Measurements from ENCODE around the gene ELK3.
A peak's percentile ranks its signal among the peaks of the same experiment; 100 is the strongest.

Gene ELK3

GRCh38 chr12:96193725-96194575 is at the start of gene ELK3:
TSS of gene ELK3 (plus strand) at chr12:96194375.
- DNase-seq (ENCODE audit: low read depth), result no peak

DNA sequence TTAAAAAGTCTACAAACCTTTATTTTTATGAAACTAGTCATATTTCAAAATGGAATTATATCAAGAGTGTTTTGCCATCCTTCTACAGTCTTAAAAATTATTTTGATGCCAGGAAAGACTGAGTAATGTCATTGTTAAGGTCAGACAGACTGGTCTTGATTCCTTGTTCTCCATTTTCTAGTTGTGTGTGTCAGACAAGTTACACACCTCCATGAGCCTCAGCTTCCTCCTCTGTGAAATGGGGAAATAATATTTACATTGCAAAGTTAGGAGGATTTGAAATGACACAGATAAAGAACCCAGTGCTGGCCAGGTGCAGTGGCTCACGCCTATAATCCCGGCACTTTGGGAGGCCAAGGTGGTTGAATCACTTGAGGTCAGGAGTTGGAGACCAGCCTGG is 47.4 kb upstream of the ELK3 start:
- no peak for DNase-seq (ENCODE audit: low read depth)

DNA sequence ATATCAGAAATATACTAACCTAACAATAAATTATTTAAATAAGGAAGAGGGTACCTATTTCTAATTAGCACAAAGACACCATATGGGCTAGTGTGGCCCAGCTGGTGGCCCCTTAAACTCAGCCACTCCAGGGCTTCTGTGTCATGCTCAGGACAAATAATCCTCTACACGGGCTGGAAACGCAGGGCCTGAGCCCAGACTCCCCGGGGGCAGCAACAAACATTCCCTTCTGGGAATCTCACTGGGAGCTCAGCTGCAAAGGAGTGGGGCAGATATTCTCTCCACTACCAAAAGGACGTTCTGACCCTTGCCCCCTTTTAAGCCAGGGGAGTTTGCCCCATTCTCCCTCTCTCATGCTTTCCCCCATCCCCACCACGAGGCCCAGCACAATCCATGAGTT is 43.7 kb upstream of the ELK3 start:
- DNase-seq (ENCODE audit: low read depth), result no peak

GRCh38 chr12:96152164-96152563 is 42.0 kb upstream of the ELK3 start:
- no peak for DNase-seq (ENCODE audit: low read depth)

GRCh38 chr12:96153131-96153725 is 40.9 kb upstream of the ELK3 start:
- DNase-seq (ENCODE audit: low read depth), result no peak

GRCh38 chr12:96155181-96155580 is 39.0 kb upstream of the ELK3 start:
- no peak for DNase-seq (ENCODE audit: low read depth)

GRCh38 chr12:96155781-96156180 is 38.4 kb upstream of the ELK3 start:
- no peak for DNase-seq (ENCODE audit: low read depth)

- DNase-seq (ENCODE audit: low read depth), result no peak
Observed at GRCh38 chr12:96156211-96156610, 38.0 kb upstream of the ELK3 start.

DNA sequence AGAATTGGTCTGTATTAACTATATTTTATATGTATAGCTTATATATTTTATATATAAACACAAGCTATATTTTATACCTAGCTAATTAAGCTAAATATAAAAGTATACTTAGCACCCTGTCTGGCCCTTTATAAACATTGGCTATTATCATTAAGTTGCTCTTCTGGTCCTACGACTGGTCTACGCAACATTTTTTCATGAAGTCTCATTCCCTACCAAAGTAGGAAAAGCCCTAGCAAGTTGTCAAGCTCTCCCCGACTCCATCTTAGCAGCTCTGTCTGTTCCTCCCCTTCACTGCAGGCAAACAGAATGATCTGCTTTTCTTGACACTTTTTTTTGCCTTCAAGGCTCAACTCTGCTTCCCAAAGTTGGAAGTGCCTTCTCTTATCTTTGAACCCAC is 36.7 kb upstream of the ELK3 start:
- DNase-seq (ENCODE audit: low read depth), result no peak

GRCh38 chr12:96164951-96165811 is 29.0 kb upstream of the ELK3 start:
- DNase-seq (ENCODE audit: low read depth), result no peak

- no peak for DNase-seq (ENCODE audit: low read depth)
Observed at GRCh38 chr12:96166765-96167164, 27.4 kb upstream of the ELK3 start.

- no peak for DNase-seq (ENCODE audit: low read depth)
Observed at GRCh38 chr12:96167492-96167891, 26.7 kb upstream of the ELK3 start.

DNA sequence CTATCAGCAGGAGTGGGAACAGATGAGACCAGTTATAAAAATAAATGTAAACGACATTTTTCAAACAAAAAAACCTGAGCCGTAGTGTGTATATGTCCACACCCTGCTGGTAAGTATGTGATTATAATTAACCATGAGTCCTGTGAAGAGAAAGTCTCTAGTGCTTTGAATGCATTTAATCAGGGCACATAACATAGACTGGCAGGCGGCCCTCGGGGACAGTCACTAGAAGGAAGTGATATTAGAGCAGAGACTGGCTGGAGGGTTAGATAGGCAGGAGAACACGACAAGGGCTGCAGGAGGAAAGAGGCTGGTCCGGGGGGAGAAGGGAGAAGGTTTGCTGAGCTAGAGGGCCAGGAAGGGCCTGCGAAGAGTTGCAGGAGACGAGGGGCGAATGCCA is 23.8 kb upstream of the ELK3 start:
- no peak for DNase-seq (ENCODE audit: low read depth)

- no peak for DNase-seq (ENCODE audit: low read depth)
Observed at GRCh38 chr12:96170762-96171161, 23.4 kb upstream of the ELK3 start.

- DNase-seq (ENCODE audit: low read depth), result no peak
Observed at GRCh38 chr12:96171905-96172304, 22.3 kb upstream of the ELK3 start.

DNA sequence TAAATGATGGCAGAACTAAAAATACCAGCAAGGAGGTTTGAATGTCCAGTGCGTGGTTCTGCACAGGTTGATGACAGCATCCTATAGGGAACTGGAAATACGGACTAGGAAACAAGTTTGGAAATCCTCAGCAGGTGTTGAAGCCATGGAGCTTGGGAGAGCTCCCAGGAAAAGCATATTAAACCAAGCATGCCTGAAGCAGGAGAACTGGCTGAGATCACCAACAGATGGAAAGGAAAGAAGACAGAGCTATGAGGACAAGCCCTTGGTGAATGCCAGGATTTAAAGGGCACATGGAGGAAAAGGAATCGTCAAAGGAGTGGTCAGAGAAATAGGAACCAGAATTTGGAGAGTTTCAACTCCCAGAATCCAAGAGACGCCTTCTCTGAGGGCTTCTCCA is 21.2 kb upstream of the ELK3 start:
- no peak for DNase-seq (ENCODE audit: low read depth)

GRCh38 chr12:96176575-96176974 is 17.6 kb upstream of the ELK3 start:
- DNase-seq (ENCODE audit: low read depth), result no peak

GRCh38 chr12:96177013-96177412 is 17.2 kb upstream of the ELK3 start:
- DNase-seq (ENCODE audit: low read depth), result peak; percentile 87

- DNase-seq (ENCODE audit: low read depth), result no peak
Observed at GRCh38 chr12:96183734-96184370, 10.3 kb upstream of the ELK3 start.

DNA sequence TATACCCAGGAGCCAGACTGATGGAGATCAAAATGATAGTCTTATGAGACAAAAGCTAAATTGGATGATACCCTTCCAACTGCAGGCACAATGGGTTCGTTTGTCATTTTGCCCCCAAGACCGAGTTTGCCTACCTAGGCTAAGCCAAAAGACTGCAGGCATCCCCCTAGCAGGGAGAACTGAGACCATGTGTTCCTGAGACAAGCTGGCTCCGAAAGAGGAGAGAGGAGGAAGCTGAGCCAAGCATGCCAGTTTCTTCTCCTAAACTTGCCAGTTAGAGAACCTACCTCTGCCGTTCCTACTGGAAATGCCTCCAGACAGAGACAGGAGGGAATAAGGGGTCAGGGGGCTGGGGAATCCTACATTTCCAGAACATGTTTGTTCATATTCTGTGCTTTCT is 8.3 kb upstream of the ELK3 start:
- DNase-seq (ENCODE audit: low read depth), result no peak

GRCh38 chr12:96186607-96187301 is 7.4 kb upstream of the ELK3 start:
- DNase-seq (ENCODE audit: low read depth), result no peak

- DNase-seq (ENCODE audit: low read depth), result no peak
Observed at GRCh38 chr12:96187956-96188355, 6.2 kb upstream of the ELK3 start.
